ENCODE data around the gene SYT9. TPM values are rescaled to one million over a fixed set of nuclear protein-coding genes. Genes with fewer than 3 reads are reported as not detected.

Gene SYT9
- total and polyA plus RNA-seq, 10 of the 15 experiments (the other 5 are each of a cell fraction or from before 2014, with no cell fraction given) = 0.03 TPM; not detected in 9

- ChIA-PET POLR2A (no interaction called here), RAD21 (ENCODE audit: unreplicated experiment) (no interaction called here), CTCF (no interaction called here), SMC1A (ENCODE audit: uncharacterized antibody, unreplicated experiment) (no interaction called here)
- Histone ChIP-seq H3K4me2 (ENCODE audit: control insufficient read depth, insufficient read depth) (no peak overlapping the region), H3K79me2 (ENCODE audit: control insufficient read depth, insufficient read depth, low read length) (no peaks in the 10 kb centered on the region), H3K27me3 (replicated peaks in 1 of 2; ENCODE audit: control insufficient read depth in 2 of 2, insufficient read depth in 2 of 2, low read length in 1 of 2) (no peaks in the 10 kb centered on the region), H4K20me1 (ENCODE audit: control insufficient read depth, insufficient read depth) (no peaks in the 10 kb centered on the region), H3K4me1 (ENCODE audit: control insufficient read depth, insufficient read depth, low read length) (no peaks in the 10 kb centered on the region), H3K27ac (ENCODE audit: control insufficient read depth, insufficient read depth) (no peak overlapping the region), H2AFZ (ENCODE audit: control insufficient read depth, low read depth, low read length) (no peak overlapping the region), H3K4me3 (no peak overlapping the region), H3K36me3 (ENCODE audit: control insufficient read depth in 2 of 2, insufficient read depth in 2 of 2, low read length in 1 of 2) (no peaks in the 10 kb centered on the region), H3K9ac (ENCODE audit: control insufficient read depth, insufficient read depth, low read length) (no peak overlapping the region), H3K9me3 (replicated peaks; ENCODE audit: control insufficient read depth, insufficient read depth, low read length) (no peaks in the 10 kb centered on the region)
- DNase-seq (ENCODE audit: low read depth, low spot score) (no peak), ATAC-seq (no peak), FAIRE-seq (no peak)
- BruUV-seq (replicated peaks) = no TSS peak
- no peak for TF ChIP-seq TBL1XR1 (IDR thresholded peaks at IDR 0.05; ENCODE audit: low read depth, low read length)
- TF ChIP-seq IKZF2 (IDR thresholded peaks at IDR 0.05) = no peak
- no peak for TF ChIP-seq PRDM15 (CRISPR knock-in tag; IDR thresholded peaks at IDR 0.05)
- TF ChIP-seq CHD2 (IDR thresholded peaks at IDR 0.05; ENCODE audit: borderline replicate concordance, low read depth, low read length) = no peak
- no peak for TF ChIP-seq TAF1 (IDR thresholded peaks at IDR 0.05; ENCODE audit: borderline replicate concordance, low read depth, low read length)
- no peak for TF ChIP-seq MTA2 (IDR thresholded peaks at IDR 0.05; ENCODE audit: low read depth)
- in situ Hi-C loops (cut with MboI) = no loop called here
- 13% methylated on average over 3 of the region's 3 CpGs for WGBS (ENCODE audit: insufficient coverage, insufficient replicate concordance, low lambda C conversion rate, missing lambda C conversion rate)
- intact Hi-C loops (cut with micrococcal nuclease; ENCODE audit: unreplicated experiment) = no loop called here
Observed at GRCh38 chr11:7220636-7221035, 31.1 kb upstream of the SYT9 start.

Measured in GM12878 (cell line).